Measurements from ENCODE around the gene SNAP25.

SNAP25 gene

DNA sequence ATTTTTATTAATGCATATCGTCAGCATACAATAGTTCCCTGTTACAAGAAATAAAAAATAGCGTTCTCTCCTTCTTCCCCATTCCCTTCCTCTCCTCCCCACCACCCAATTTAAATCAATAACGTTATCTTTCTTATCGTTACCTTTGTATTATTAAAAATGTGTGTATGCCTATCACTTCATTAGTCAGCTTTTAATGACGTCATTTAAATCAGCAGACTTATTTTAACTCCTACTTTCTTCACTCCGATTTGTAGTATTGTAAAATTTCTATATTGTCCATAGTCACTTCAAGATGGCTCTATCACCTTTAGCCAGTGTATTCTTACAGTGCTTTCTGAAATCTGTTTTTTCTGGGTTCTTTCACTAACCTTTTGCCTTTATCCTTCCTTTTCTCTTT lies 126.3 kb downstream of the SNAP25 start:
- H3K9me2 ChIP-seq (replicated peaks; ENCODE audit: insufficient read depth, low read length): no peaks in the 10 kb centered on the region
- H4K20me1 ChIP-seq (ENCODE audit: insufficient read depth, low read length): no peaks in the 10 kb centered on the region
- no peaks in the 10 kb centered on the region for H3K36me3 ChIP-seq (replicated peaks; ENCODE audit: insufficient read depth, low read length)
- TF ChIP-seq EZH2phosphoT487 (IDR thresholded peaks at IDR 0.05; ENCODE audit: low read length) (no peak), EZH2 (optimal IDR thresholded peaks at IDR 0.05; ENCODE audit: low read depth, low read length) (no peak)
- TF ChIP-seq, protein P1, sequence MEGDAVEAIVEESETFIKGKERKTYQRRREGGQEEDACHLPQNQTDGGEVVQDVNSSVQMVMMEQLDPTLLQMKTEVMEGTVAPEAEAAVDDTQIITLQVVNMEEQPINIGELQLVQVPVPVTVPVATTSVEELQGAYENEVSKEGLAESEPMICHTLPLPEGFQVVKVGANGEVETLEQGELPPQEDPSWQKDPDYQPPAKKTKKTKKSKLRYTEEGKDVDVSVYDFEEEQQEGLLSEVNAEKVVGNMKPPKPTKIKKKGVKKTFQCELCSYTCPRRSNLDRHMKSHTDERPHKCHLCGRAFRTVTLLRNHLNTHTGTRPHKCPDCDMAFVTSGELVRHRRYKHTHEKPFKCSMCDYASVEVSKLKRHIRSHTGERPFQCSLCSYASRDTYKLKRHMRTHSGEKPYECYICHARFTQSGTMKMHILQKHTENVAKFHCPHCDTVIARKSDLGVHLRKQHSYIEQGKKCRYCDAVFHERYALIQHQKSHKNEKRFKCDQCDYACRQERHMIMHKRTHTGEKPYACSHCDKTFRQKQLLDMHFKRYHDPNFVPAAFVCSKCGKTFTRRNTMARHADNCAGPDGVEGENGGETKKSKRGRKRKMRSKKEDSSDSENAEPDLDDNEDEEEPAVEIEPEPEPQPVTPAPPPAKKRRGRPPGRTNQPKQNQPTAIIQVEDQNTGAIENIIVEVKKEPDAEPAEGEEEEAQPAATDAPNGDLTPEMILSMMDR (IDR thresholded peaks at IDR 0.05; ENCODE audit: low read length): no peak
- no peaks in the 10 kb centered on the region for H3K27me3 ChIP-seq (replicated peaks; ENCODE audit: insufficient read depth, low read length)
- no peak overlapping the region for H2AFZ ChIP-seq (ENCODE audit: low read length)
- H3K4me3 ChIP-seq (ENCODE audit: low read length): no peak overlapping the region
- DNase-seq: no peak
- no peaks in the 10 kb centered on the region for H3K9me3 ChIP-seq (replicated peaks; ENCODE audit: insufficient read depth, low read length)
- no peak overlapping the region for H3K27ac ChIP-seq (ENCODE audit: low read length)
- no peaks in the 10 kb centered on the region for H3K4me1 ChIP-seq (ENCODE audit: low read length)
- H3K4me2 ChIP-seq (ENCODE audit: low read depth, low read length): no peak overlapping the region
- H3K79me2 ChIP-seq (ENCODE audit: low read length): no peaks in the 10 kb centered on the region
- H3F3A ChIP-seq (ENCODE audit: insufficient read depth, low read length): no peaks in the 10 kb centered on the region
- H3K9ac ChIP-seq (ENCODE audit: low read length): no peak overlapping the region

DNA sequence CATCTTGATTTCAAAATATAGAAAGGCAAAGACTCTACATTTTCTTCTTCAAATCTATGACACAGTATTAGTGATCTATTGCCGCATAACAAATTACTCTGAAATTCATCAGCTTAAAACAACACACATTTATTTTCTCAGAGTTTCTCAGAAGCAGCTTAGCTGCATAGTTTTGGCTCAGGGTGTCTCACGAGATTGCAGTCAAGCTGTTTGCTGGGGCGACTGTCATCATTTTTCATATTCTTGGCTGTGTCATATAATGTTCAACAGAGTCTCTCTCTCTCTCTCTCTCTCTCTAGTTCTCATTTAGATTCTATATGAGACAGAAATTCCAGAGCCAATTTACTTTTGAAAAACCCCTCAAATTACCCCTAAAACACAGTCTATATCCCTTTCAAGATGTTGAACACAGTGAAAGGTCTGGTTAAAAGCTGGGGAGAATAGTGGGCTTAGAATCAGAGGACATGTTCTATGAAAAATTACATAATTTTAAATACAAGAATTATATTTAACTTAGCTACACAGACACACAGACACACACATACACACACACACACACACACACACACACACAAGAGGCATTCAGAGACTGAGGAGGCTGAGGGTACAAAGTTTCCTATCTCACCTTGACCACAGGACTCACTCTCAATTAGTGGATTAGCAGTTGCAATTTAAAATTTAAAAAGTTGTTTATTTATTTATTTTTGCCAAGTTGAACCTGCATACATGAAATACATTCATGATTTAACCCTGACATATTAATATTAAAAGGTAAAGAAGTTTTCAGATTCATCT lies 128.7 kb downstream of the SNAP25 start:
- Histone ChIP-seq H3K4me3 (ENCODE audit: low read length) (no peak overlapping the region), H3K9ac (ENCODE audit: low read length) (no peak overlapping the region), H3K4me1 (ENCODE audit: low read length) (0 out of 2 replicates have a peak, but pooled peaks cover 4% of the 10 kb centered on the region), H3K9me3 (replicated peaks; ENCODE audit: insufficient read depth, low read length) (no peaks in the 10 kb centered on the region), H3F3A (ENCODE audit: insufficient read depth, low read length) (no peaks in the 10 kb centered on the region), H3K9me2 (replicated peaks; ENCODE audit: insufficient read depth, low read length) (no peaks in the 10 kb centered on the region), H3K79me2 (ENCODE audit: low read length) (no peaks in the 10 kb centered on the region), H3K27me3 (replicated peaks; ENCODE audit: insufficient read depth, low read length) (no peaks in the 10 kb centered on the region), H3K36me3 (replicated peaks; ENCODE audit: insufficient read depth, low read length) (no peaks in the 10 kb centered on the region), H2AFZ (ENCODE audit: low read length) (no peak overlapping the region), H4K20me1 (ENCODE audit: insufficient read depth, low read length) (no peaks in the 10 kb centered on the region), H3K27ac (ENCODE audit: low read length) (no peak overlapping the region), H3K4me2 (ENCODE audit: low read depth, low read length) (no peak overlapping the region)
- TF ChIP-seq, protein P1 (IDR thresholded peaks at IDR 0.05; ENCODE audit: low read length): no peak
- TF ChIP-seq EZH2phosphoT487 (IDR thresholded peaks at IDR 0.05; ENCODE audit: low read length) (no peak), EZH2 (optimal IDR thresholded peaks at IDR 0.05; ENCODE audit: low read depth, low read length) (no peak)
- no peak for DNase-seq

DNA sequence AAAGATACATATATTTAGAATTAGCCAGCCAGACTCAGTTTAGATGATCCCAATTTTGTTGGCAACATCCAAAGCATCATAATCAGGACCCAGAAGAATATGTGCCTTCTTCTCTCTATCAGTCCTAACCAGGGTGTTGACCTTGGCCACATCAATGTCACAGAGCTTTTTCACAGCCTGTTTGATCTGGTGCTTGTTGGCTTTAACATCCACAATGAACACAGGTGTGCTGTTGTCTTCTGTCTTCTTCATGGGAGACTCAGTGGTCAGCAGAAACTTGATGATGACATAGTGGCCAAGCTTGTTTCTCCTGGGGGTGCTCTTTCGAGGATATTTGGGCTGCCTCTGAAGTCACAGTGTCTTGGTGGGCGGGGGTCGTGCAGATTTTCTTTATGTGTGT lies 130.5 kb downstream of the SNAP25 start:
- H3F3A ChIP-seq (ENCODE audit: insufficient read depth, low read length): no peaks in the 10 kb centered on the region
- no peaks in the 10 kb centered on the region for H3K9me2 ChIP-seq (replicated peaks; ENCODE audit: insufficient read depth, low read length)
- 0 out of 2 replicates have a peak, but pooled peaks cover 4% of the 10 kb centered on the region for H3K4me1 ChIP-seq (ENCODE audit: low read length)
- H4K20me1 ChIP-seq (ENCODE audit: insufficient read depth, low read length): no peaks in the 10 kb centered on the region
- no peaks in the 10 kb centered on the region for H3K36me3 ChIP-seq (replicated peaks; ENCODE audit: insufficient read depth, low read length)
- H3K27ac ChIP-seq (ENCODE audit: low read length): no peak overlapping the region
- H3K4me2 ChIP-seq (ENCODE audit: low read depth, low read length): no peak overlapping the region
- H2AFZ ChIP-seq (ENCODE audit: low read length): no peak overlapping the region
- TF ChIP-seq EZH2phosphoT487 (IDR thresholded peaks at IDR 0.05; ENCODE audit: low read length): no peak
- TF ChIP-seq, protein P1 (IDR thresholded peaks at IDR 0.05; ENCODE audit: low read length): no peak
- TF ChIP-seq EZH2 (optimal IDR thresholded peaks at IDR 0.05; ENCODE audit: low read depth, low read length): no peak
- H3K9me3 ChIP-seq (replicated peaks; ENCODE audit: insufficient read depth, low read length): no peaks in the 10 kb centered on the region
- H3K79me2 ChIP-seq (ENCODE audit: low read length): no peaks in the 10 kb centered on the region
- no peaks in the 10 kb centered on the region for H3K27me3 ChIP-seq (replicated peaks; ENCODE audit: insufficient read depth, low read length)
- no peak overlapping the region for H3K4me3 ChIP-seq (ENCODE audit: low read length)
- H3K9ac ChIP-seq (ENCODE audit: low read length): no peak overlapping the region
- DNase-seq: no peak
